HG03097 (cell line): ENCODE data around the gene WDR82.

Experiments
- ATAC-seq: cut with Tn5 transposase; IDR thresholded peaks from one replicate; pipeline ENCODE4 v1.9.1; 2021; ENCODE audit not compliant: unreplicated experiment, low FRiP score

WDR82 gene

DNA sequence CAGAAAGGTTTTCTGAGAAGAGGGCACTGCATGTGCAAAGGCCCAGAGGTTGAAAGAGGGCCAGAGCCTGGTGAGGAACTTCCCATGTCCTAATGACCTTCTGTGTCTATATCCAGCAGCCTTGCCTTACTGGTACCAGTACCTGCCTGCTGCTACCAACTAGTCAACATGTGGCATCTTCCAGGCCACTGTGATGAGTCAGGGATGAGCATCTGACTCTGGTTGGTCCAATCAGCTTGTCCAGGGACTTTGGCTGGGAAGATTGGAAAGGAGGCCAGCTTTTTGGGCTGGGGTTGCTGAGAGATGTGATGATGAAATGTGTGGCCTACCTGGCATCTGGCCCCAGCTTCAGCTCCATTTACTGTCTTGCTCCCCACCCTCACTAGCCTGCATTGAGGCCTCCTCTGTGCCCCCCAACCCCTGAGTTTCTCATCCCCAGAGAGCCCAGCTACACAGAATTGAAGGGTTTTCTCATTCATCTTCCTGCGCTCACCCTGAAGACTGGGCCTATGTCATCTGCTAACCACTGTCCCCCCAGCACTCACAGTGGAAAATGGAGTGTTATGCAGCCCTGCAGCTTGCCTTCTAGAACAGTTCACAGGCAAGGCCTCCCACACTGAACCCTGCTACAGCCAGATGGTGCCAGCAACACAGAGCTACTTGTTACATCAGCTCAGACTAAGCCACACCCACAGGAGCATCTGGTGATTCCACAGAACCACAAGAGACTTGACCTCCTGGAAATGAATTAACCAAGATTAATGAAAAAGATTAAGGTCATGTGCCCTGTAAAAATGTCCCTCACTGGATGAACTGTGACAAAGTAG, 38.2 kb downstream of the WDR82 start:
- ATAC-seq = no peak

- peak; percentile 51 for ATAC-seq
Observed at GRCh38 chr3:52238761-52239701, 39.4 kb downstream of the WDR82 start, which contains the start of gene TWF2. TWF2 (minus strand) TSS chr3:52239158; CDS start chr3:52239016, 142 bp downstream.

DNA sequence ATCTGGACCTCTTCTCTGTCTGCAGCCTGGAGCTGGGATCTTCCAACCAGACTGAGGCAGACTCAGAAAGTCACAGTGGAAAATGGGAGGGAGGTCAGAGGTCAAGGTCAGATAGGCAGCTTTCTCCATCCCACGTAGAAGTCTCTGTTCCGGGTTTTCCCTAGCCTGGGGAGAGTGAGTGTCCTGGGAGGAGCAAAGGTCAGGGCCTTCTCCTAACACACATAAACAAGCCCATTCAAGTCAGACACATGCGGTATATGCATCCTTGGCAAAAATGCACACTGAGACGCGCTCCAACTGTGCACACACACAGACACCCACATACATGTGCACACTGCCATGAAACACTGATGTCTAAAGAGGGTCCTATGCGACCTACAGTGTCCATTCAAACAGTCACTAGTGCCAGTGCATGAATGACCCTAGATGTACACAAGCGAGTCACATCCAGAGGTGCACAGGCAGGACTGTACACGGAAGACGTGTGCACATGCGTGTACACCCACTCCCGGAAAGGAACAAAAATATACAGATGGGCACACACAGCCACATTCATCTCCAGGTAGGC, 40.2 kb downstream of the WDR82 start:
- ATAC-seq = no peak

GRCh38 chr3:52237657-52238172, 40.7 kb downstream of the WDR82 start:
- no peak for ATAC-seq

DNA sequence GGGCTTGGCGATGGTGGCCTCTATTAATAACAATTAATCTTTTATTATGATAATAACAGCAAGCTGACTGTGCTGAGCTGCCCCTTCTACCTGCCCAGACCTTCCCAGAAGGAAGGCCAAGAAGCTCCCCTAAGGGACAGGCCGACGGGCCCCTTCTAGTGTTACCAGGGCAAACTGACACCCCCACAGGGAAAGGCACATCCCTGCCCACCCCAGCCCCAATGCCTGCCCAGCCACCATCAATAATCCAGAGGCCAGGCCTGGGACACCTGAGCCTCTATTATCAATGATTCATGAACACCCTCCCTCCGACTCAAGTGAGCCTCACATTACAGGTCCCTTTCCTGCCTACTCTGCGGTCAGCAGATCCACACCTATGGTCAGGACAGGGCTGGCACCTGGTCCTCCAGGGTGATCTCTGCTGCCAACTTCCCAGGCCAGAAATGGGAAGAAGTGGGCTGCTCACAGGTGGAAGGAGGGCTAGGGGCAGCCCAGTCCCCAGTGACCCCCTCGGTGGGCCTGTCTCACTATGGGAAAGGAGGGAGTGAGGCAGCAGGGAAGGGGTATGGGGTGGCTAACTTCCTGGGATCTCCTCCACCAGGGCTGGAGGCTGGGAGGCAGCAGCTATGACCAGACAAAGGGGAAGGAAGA, 41.3 kb downstream of the WDR82 start:
- no peak for ATAC-seq

DNA sequence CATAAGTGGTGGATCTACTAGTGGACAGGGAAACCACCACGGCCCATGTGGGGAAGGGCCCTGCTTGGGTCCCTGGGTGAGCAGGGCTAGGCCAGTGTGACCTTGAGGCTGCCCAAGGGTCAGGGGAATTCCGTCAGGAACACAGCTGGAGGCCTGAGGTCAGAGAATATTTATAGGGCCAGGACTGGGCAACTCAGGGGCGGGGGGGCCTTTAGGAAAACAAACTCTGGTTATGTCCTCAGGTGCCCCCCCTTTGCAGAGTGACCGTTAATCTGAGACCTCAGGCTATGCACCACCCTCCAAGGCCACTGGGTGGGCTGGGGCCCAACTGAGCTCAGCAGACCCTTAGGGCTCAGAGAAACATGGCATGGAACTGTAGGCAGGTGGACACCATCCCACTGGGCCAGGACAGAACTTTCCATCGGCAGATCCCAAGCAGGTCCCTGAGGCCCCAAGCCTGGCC, 42.0 kb downstream of the WDR82 start:
- ATAC-seq = no peak

DNA sequence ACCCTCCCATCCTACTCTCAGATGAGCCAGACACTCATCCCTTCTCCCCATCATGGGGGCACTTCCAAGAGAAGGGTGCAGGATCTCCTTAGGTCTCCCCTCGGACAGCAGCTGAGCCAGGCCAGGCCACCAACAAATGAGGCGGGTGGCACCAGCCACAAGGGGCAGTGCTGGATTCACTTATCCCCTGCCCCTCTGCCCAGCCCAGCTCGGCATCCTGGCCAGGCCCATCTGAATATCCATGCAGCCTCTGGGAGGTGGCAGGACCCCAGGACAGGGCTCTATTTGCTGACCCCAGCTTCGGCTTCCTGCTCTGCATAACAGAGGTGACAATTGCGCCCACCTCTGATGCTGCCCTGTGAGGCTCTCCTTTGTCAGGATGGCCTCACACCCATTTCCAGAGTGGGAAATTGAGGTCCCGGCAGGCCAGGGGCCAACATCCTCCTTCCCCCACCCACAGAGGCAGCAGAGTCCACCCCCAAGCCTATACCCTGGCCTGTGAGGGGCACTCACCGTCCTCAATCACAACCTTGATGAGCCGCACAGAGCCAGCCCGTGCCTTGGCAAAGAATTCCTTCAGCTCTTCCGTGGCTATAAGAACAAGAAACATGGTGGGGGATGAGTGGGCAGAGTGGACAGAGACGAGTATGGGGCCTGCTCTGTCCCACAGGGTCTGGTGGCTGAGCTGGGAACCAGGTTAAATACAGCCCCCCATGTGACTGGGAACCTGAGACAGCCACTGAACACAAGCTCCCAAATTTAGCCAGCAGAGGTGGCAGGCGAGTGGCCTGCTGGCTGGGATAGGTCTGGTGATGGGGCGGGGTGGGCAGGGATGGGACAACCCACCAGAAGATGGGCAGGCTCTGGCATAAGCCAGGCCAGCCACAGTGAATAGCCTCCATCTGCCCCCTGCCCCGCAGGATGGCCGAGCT, 43.7 kb downstream of the WDR82 start:
- no peak for ATAC-seq

DNA sequence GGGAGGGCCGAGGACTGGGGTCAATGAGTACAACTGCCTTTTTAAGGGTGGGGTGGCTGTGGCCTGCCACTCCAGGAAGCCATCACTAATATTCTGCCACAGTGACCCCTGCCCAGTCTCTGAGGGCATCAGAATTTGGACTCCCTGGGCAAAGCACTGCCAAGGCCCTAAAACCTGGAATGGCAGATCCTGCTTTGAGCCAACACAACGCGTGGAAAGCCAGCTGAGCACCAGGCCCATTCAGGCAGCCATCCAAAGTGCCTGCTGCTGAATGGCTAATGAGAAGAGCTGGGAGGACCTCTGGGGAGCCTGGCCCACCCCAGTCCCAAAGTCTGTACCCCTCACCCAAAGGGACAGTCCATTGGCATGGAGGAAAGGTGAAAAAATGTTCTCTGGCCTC, 44.5 kb downstream of the WDR82 start:
- ATAC-seq = no peak

DNA sequence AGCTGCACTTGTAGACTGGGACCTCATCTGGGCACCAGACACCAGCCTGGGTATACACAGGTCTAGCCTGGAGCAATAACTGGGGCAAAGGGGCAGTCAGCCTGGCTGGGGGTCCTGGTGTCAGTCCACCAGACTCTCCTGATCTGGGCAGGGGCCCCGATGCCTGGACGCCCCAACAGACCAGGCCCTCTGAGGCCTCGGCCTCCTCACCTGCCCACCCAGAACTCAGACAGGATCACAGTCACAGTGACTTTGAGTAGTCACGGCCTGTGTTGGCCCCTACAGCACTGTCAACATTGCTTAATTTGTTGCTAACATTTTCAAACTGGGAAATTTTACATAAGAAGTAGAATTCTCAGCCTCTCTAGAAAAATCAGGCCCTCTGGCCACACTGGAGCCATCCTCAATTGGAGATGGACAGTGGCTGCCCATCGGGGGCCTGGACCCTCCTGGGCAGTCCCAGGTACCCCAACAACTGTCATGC, 45.3 kb downstream of the WDR82 start:
- ATAC-seq = no peak

GRCh38 chr3:52232279-52233107, 46.0 kb downstream of the WDR82 start:
- no peak for ATAC-seq

GRCh38 chr3:52231502-52232278, 46.8 kb downstream of the WDR82 start:
- no peak for ATAC-seq

DNA sequence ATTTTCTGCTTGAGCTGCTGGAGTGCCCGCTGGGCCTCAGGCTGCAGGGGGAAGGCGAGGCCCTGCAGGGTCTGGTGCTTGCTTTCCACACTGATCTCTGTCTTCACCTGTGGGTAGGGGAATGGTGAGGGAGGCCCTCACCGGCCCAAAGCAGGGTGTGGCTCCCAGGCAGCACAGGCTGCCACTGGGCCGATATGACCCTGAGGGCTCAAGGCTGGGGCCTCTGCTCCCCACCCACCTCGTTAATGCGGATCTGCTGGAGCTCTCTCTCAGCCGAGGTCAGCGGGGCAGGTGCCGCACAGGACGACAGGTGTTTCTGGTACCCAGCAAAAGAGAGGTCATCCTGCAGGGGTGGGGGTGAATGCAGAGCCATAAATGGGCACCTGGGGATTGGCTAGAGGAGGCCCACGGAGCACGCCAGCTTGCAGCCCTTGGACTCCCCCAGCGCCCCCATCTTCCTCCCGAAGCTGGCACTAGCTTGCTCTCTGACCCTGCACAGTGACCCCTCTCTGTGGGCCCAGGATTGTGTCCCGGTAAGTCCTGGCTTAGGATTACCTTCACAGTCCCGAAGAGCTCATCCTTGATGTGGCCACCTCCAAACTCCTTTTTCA, 47.5 kb downstream of the WDR82 start:
- ATAC-seq = no peak

DNA sequence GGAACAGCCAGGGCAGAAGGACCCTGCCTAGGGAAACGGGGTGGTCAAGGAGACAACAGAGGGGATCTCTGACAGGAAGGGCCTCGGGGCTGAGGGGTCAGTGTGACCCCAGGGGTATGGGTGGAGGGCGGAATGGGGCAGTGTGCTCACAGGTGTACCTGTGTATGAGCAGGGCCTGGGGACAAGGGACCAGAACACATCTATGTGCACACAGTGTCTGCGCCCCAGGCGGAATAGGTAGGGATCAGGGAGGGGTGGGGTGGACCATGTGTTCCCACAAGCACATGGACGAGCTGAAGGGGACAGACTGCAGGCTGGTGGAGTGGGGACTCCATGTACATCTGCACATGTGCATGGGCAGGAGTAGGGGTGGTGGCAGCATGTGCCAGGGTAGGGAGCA, 48.0 kb downstream of the WDR82 start:
- ATAC-seq = no peak

GRCh38 chr3:52229656-52230055, 48.8 kb downstream of the WDR82 start:
- ATAC-seq = no peak

- no peak for ATAC-seq
Observed at GRCh38 chr3:52228751-52229291, 49.6 kb downstream of the WDR82 start.

DNA sequence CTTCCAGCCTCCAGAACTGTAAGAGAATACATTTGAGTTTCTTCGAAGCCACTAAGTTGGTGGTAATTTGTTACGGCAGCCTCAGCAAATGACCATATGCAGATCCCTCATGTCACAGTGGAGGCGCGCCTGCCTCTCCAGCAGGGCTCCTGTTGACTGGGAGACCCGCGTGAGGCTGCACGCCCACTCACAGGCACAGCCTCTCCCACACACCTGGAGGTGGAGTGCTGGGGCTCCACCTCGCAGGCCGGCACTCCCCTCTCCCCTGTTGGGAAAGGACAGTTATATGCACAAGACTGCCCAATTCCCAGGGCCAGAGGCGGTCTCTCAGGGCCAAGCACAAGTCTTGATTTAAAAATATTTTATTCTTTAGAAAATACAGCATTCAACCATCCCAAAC, 50.2 kb downstream of the WDR82 start:
- ATAC-seq = no peak

DNA sequence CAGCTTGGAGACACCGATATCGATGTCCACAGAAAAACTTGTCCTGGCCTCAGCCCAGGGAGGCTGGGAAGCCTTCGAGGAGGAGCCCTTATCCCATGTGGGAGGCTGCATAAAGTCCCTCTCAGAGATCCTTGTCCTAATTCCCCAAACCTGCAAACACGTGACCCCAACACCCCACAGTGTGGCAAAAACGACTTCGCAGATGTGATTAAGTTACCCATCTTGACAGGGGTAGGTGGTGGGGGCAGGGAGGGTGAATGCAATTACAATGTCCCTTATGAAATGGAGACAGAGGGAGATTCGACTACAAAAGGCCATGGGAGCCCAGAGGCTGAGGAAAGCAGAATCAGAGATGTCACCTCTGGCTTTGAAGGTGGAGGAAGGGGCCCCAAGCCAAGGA, 50.7 kb downstream of the WDR82 start:
- no peak for ATAC-seq
